CD14-positive monocyte (primary cell): ENCODE data around the gene C2CD4D. TPM values are rescaled to one million over a fixed set of nuclear protein-coding genes. Genes with fewer than 3 reads are reported as not detected.

Experiments used
- DNase-seq, 3 donors: peaks; one replicate each; pipeline ENCODE4 v3.0.0-alpha.2; 2011 to 2022
- H2AFZ ChIP-seq: 2 replicates; pipeline ENCODE4 v1.6.0; 2012; ENCODE audit warnings: mild to moderate bottlenecking, low read depth, low read length, inconsistent platforms; ENCODE audit not compliant: insufficient read depth, poor library complexity, severe bottlenecking
- H3K27ac ChIP-seq, 2 donors: 1 replicate in 1 of 2; 2 replicates in 1 of 2; pipeline ENCODE4 v1.5.1; 2012 to 2013; ENCODE audit warnings: low read length in 2 of 2, control low read depth in 1 of 2, inconsistent platforms in 1 of 2, low read depth in 1 of 2, mild to moderate bottlenecking in 1 of 2
- H3K27me3 ChIP-seq, 2 donors: one replicate each; pipeline versions ENCODE4 v1.6.0 to v1.6.1; 2011 to 2013; ENCODE audit warnings: low read length in 2 of 2; ENCODE audit not compliant: control insufficient read depth in 2 of 2, insufficient read depth in 2 of 2
- H3K36me3 ChIP-seq, 2 donors: replicated peaks in 1 of 2; 1 replicate in 1 of 2; 2 replicates in 1 of 2; pipeline versions ENCODE4 v1.5.1 to v1.6.1; 2012 to 2013; ENCODE audit warnings: low read length in 2 of 2, control low read depth in 1 of 2, inconsistent platforms in 1 of 2, mild to moderate bottlenecking in 1 of 2; ENCODE audit not compliant: insufficient read depth in 2 of 2, control insufficient read depth in 1 of 2
- H3K4me1 ChIP-seq, 2 donors: 1 replicate in 1 of 2; 2 replicates in 1 of 2; pipeline versions ENCODE4 v1.5.1 to v1.6.1; 2012 to 2013; ENCODE audit warnings: low read length in 2 of 2, control low read depth in 1 of 2, inconsistent platforms in 1 of 2, mild to moderate bottlenecking in 1 of 2, moderate library complexity in 1 of 2; ENCODE audit not compliant: insufficient read depth in 2 of 2, control insufficient read depth in 1 of 2
- H3K4me2 ChIP-seq: replicated peaks from 2 replicates; pipeline ENCODE3; 2012; ENCODE audit warnings: low read length, moderate library complexity, mild to moderate bottlenecking; ENCODE audit not compliant: poor library complexity, severe bottlenecking; ENCODE audit errors: extremely low read depth
- H3K4me3 ChIP-seq, 3 experiments: fragments of 200-600 bp in 1 of 3; sonication (generic) in 1 of 3; replicated peaks in 1 of 3; 1 replicate in 2 of 3; 2 replicates in 1 of 3; pipeline ENCODE4 v1.5.1; 2011 to 2013; ENCODE audit warnings: low read length in 3 of 3, mild to moderate bottlenecking in 3 of 3, control low read depth in 2 of 3, low read depth in 2 of 3, inconsistent platforms in 1 of 3, moderate library complexity in 1 of 3
- H3K79me2 ChIP-seq: 2 replicates; pipeline ENCODE4 v1.6.0; 2012; ENCODE audit warnings: mild to moderate bottlenecking, control low read depth, inconsistent platforms, low read length, moderate library complexity; ENCODE audit not compliant: insufficient read depth
- H3K9ac ChIP-seq: 2 replicates; pipeline ENCODE4 v1.6.0; 2017; ENCODE audit warnings: low read length, mild to moderate bottlenecking; ENCODE audit not compliant: insufficient read depth, poor library complexity, severe bottlenecking
- H3K9me3 ChIP-seq, 2 donors: replicated peaks in 1 of 2; 1 replicate in 1 of 2; 2 replicates in 1 of 2; pipeline versions ENCODE4 v1.5.1 to v1.6.1; 2012 to 2013; ENCODE audit warnings: low read length in 2 of 2, control low read depth in 1 of 2; ENCODE audit not compliant: control insufficient read depth in 1 of 2, insufficient read depth in 1 of 2
- H4K20me1 ChIP-seq: 2 replicates; pipeline ENCODE4 v1.6.0; 2012; ENCODE audit warnings: mild to moderate bottlenecking, low read length, control low read depth, moderate library complexity; ENCODE audit not compliant: insufficient read depth
- H3K27ac Mint-ChIP-seq, 7 donors: one replicate each; pipeline ENCODE4 v1.8.0; 2020; ENCODE audit warnings: mild to moderate bottlenecking in 7 of 7, mixed read lengths in 7 of 7, moderate library complexity in 6 of 7, inconsistent platforms in 2 of 7
- H3K27me3 Mint-ChIP-seq, 3 donors: one replicate each; pipeline ENCODE4 v1.8.0; 2021 to 2022; ENCODE audit warnings: low read depth in 3 of 3, mild to moderate bottlenecking in 3 of 3, mixed read lengths in 3 of 3, moderate library complexity in 3 of 3, inconsistent platforms in 1 of 3
- H3K36me3 Mint-ChIP-seq, 2 donors: one replicate each; pipeline ENCODE4 v1.8.0; 2020; ENCODE audit warnings: mixed read lengths in 2 of 2, inconsistent platforms in 1 of 2, mild to moderate bottlenecking in 1 of 2
- H3K4me1 Mint-ChIP-seq: one replicate; pipeline ENCODE4 v1.8.0; 2020; ENCODE audit warnings: mild to moderate bottlenecking, mixed read lengths
- H3K4me3 Mint-ChIP-seq, 2 donors: one replicate each; pipeline ENCODE4 v1.8.0; 2020; ENCODE audit warnings: mild to moderate bottlenecking in 2 of 2, mixed read lengths in 2 of 2, moderate library complexity in 1 of 2
- H3K9me3 Mint-ChIP-seq, 7 donors: one replicate each; pipeline ENCODE4 v1.8.0; 2020 to 2022; ENCODE audit warnings: mixed read lengths in 7 of 7, mild to moderate bottlenecking in 6 of 7, moderate library complexity in 6 of 7, inconsistent platforms in 2 of 7
- WGBS: methylation state at CpG from one replicate; pipeline ENCODE4 v1.1.5; 2013; ENCODE audit warnings: missing lambda C conversion rate; ENCODE audit not compliant: insufficient coverage; 5-methylcytosine and 5-hydroxymethylcytosine counted together
- intact Hi-C, 2 donors: fragments of 100-400 bp; cut with micrococcal nuclease; formaldehyde crosslinking; loops; one replicate each; pipeline versions ENCODE4 v1.15.0 to v1.15.1; 2023
- polyA plus RNA-seq, 3 donors: library from polyadenylated mRNA; depleted of rRNA in 1 of 3; unstranded in 2 of 3; stranded (reverse) in 1 of 3; fragments of 300-500 nt in 2 of 3; fragments of >200 nt in 1 of 3; fragmentation: Illumina TruSeq in 2 of 3; gene quantifications; 1 replicate in 2 of 3; 2 replicates in 1 of 3; pipeline ENCODE4 v1.2.3, GENCODE V29; 2012 to 2021
- TF ChIP-seq, protein P1 (sequence below): fragments of 200-600 bp; IDR thresholded peaks from one replicate; pipeline ENCODE4 v1.8.0; 2022; ENCODE audit warnings: antibody characterized with exemption, mild to moderate bottlenecking

Gene C2CD4D
- polyA plus RNA-seq, 3 donors: not detected

DNA sequence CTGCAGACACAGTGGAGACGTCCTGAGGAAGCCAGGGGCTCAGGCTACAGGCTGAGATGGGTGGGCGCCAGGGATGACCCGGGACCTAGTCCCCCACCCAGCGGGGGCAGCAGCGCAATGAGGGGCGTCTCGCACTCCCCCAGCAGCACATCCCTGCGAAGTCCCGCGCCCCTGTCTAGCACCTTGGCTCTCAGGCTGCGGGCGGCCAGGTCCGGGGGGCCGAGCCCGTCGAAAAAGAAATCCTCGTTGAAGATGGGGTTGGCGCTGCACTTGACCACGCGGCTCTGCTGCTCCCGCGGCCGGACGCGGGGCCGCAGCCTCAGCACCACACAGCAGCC, 1.8 kb downstream of the C2CD4D start:
- H3K9ac ChIP-seq: peak overlapping the region; percentile 36
- no peaks in the 10 kb centered on the region for H3K79me2 ChIP-seq
- H3K27me3 Mint-ChIP-seq: peaks cover 48 to 71% (median 60%) of the 10 kb centered on the region in 3 donors
- H2AFZ ChIP-seq: peak overlapping the region; percentile 56
- 8% methylated on average over 24 of the region's 26 CpGs for WGBS
- peaks cover 51 to 74% of the 10 kb centered on the region in 2 donors for H3K4me1 ChIP-seq
- intact Hi-C loops: loop anchor here in 1 of 2 donors (5.0 kb wide), 1 partner anchor 301 kb away; no protein-coding TSS in a partner anchor
- H3K4me1 Mint-ChIP-seq: peaks cover 64% of the 10 kb centered on the region
- peak overlapping the region; percentile 66 to 88 for H3K4me3 Mint-ChIP-seq
- H3K4me3 ChIP-seq: peak overlapping the region in 1 of 3 experiments; percentile 68
- DNase-seq: no peak
- H3K36me3 Mint-ChIP-seq: peaks cover 6 to 13% of the 10 kb centered on the region in 2 donors
- no peaks in the 10 kb centered on the region for H3K36me3 ChIP-seq
- H4K20me1 ChIP-seq: no peaks in the 10 kb centered on the region
- peaks cover 0 to 22% of the 10 kb centered on the region in 2 donors for H3K9me3 ChIP-seq
- no peak overlapping the region for H3K27ac ChIP-seq
- peaks cover 44 to 57% of the 10 kb centered on the region in 2 donors for H3K27me3 ChIP-seq
- TF ChIP-seq, protein P1, sequence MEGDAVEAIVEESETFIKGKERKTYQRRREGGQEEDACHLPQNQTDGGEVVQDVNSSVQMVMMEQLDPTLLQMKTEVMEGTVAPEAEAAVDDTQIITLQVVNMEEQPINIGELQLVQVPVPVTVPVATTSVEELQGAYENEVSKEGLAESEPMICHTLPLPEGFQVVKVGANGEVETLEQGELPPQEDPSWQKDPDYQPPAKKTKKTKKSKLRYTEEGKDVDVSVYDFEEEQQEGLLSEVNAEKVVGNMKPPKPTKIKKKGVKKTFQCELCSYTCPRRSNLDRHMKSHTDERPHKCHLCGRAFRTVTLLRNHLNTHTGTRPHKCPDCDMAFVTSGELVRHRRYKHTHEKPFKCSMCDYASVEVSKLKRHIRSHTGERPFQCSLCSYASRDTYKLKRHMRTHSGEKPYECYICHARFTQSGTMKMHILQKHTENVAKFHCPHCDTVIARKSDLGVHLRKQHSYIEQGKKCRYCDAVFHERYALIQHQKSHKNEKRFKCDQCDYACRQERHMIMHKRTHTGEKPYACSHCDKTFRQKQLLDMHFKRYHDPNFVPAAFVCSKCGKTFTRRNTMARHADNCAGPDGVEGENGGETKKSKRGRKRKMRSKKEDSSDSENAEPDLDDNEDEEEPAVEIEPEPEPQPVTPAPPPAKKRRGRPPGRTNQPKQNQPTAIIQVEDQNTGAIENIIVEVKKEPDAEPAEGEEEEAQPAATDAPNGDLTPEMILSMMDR: no peak
- peak overlapping the region; percentile 76 for H3K4me2 ChIP-seq
- peaks cover 0 to 21% (median 14%) of the 10 kb centered on the region in 7 donors for H3K9me3 Mint-ChIP-seq
- peak overlapping the region in 1 of 7 donors; percentile 20 for H3K27ac Mint-ChIP-seq

DNA sequence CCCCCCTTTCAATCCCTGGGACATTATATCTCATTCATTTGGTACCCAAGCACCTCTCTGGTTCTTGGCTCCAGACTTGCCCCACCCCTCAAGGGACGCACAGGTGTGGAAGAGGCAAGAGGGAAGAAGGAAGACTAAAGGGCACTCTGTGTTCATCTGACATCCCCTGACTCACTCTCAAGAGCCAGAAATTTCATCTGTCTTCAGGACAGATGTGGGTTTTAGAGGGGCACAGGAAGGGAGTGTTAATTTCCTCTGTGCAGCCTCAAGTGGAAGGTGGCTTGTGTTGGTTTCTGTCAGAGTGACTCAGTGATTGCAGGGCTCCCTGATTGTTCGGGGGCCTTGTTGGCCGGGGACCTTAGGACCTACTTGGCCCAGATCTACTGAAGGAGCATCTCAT, 2.4 kb downstream of the C2CD4D start:
- no peaks in the 10 kb centered on the region for H3K36me3 ChIP-seq
- TF ChIP-seq, protein P1: no peak
- peaks cover 0 to 22% of the 10 kb centered on the region in 2 donors for H3K9me3 ChIP-seq
- WGBS: 0% methylated on average over 2 of the region's 3 CpGs
- H3K4me3 ChIP-seq: no peak overlapping the region
- no peak overlapping the region for H3K9ac ChIP-seq
- Mint-ChIP-seq H3K4me3 (peak overlapping the region; percentile 66 to 88), H3K36me3 (peaks cover 6 to 13% of the 10 kb centered on the region in 2 donors), H3K27ac (peak overlapping the region in 2 of 7 donors; percentile 20 to 48), H3K4me1 (peaks cover 71% of the 10 kb centered on the region), H3K9me3 (peaks cover 0 to 21% (median 14%) of the 10 kb centered on the region in 7 donors), H3K27me3 (peaks cover 47 to 68% (median 54%) of the 10 kb centered on the region in 3 donors)
- peaks cover 57 to 80% of the 10 kb centered on the region in 2 donors for H3K4me1 ChIP-seq
- H2AFZ ChIP-seq: no peak overlapping the region
- no peak overlapping the region for H3K27ac ChIP-seq
- no peak for DNase-seq
- H3K79me2 ChIP-seq: no peaks in the 10 kb centered on the region
- H3K27me3 ChIP-seq: peaks cover 44 to 50% of the 10 kb centered on the region in 2 donors
- no peak overlapping the region for H3K4me2 ChIP-seq
- intact Hi-C loops: loop anchor here in 1 of 2 donors (5.0 kb wide), 1 partner anchor 300 kb away; no protein-coding TSS in a partner anchor
- H4K20me1 ChIP-seq: no peaks in the 10 kb centered on the region
